ENCODE data around the gene CDH18.

DNA sequence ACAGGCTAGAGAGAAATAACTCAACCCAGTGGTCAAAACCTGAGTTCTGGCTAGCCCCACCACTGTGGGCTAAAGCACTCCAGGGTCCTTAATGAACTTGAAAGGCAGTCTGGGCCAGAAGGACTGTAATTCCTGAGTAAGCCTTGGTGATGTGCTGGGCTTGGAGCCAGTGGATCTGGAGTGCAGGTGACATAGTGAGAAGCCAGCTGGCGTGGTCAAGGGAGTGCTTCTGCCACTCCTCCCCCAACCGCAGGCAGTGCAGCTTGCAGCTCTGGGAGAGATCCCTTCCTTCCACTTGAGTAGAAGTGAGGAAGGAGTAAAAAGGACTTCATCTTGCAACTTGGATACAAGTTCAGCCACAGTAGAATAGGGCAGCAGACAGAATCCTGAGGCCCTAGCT is 424.0 kb downstream of the CDH18 start:
- TF ChIP-seq, protein P1, sequence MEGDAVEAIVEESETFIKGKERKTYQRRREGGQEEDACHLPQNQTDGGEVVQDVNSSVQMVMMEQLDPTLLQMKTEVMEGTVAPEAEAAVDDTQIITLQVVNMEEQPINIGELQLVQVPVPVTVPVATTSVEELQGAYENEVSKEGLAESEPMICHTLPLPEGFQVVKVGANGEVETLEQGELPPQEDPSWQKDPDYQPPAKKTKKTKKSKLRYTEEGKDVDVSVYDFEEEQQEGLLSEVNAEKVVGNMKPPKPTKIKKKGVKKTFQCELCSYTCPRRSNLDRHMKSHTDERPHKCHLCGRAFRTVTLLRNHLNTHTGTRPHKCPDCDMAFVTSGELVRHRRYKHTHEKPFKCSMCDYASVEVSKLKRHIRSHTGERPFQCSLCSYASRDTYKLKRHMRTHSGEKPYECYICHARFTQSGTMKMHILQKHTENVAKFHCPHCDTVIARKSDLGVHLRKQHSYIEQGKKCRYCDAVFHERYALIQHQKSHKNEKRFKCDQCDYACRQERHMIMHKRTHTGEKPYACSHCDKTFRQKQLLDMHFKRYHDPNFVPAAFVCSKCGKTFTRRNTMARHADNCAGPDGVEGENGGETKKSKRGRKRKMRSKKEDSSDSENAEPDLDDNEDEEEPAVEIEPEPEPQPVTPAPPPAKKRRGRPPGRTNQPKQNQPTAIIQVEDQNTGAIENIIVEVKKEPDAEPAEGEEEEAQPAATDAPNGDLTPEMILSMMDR (IDR thresholded peaks at IDR 0.05; ENCODE audit: extremely low read depth in 1 of 2, insufficient read depth in 1 of 2, low read depth in 1 of 2, low read length in 2 of 2): no peak
- TF ChIP-seq POLR2AphosphoS5 (IDR thresholded peaks at IDR 0.05; ENCODE audit: insufficient read depth, low read depth, low read length): no peak

All from endothelial cell of umbilical vein (primary cell).